ENCODE data around the gene RPS6KA2. TPM values are rescaled to one million over a fixed set of nuclear protein-coding genes. Genes with fewer than 3 reads are reported as not detected.
A peak's percentile ranks its signal among the peaks of the same experiment; 100 is the strongest.

Gene RPS6KA2
- total and polyA plus RNA-seq, 4 experiments from 2014 or later, result 1.1 to 10.6 (median 6.6) TPM

GRCh38 chr6:166440729-166441128 is 186.3 kb downstream of the RPS6KA2 start:
- H3K9me3 ChIP-seq (ENCODE audit: control insufficient read depth in 1 of 2, low read length in 2 of 2), result no peaks in the 10 kb centered on the region
- DNase-seq, result no peak
- H3K4me3 ChIP-seq (ENCODE audit: low read length in 2 of 2), result no peak overlapping the region
- H3K27ac ChIP-seq (ENCODE audit: low read depth, low read length), result no peak overlapping the region
- peaks cover 15 to 28% (median 23%) of the 10 kb centered on the region in 4 donors for H3K4me1 Mint-ChIP-seq
- no peaks in the 10 kb centered on the region for H3K36me3 ChIP-seq (ENCODE audit: insufficient read depth, low read length)
- no peaks in the 10 kb centered on the region for H3K9me3 Mint-ChIP-seq
- no peak overlapping the region for H3K27ac Mint-ChIP-seq
- H3K36me3 Mint-ChIP-seq, result peaks cover 0 to 8% of the 10 kb centered on the region in 2 donors
- intact Hi-C loops (cut with micrococcal nuclease), result no loop called here
- no peak overlapping the region for H3K4me3 Mint-ChIP-seq
- H3K27me3 Mint-ChIP-seq, result peaks cover 2 to 3% of the 10 kb centered on the region in 2 donors
- H3K27me3 ChIP-seq (ENCODE audit: insufficient read depth, low read length), result peaks cover 4% of the 10 kb centered on the region
- peaks cover 16% of the 10 kb centered on the region for H3K4me1 ChIP-seq (ENCODE audit: insufficient read depth, low read length)
- CTCF ChIA-PET (ENCODE audit: partially characterized antibody), result interaction anchor here (0.8 to 2.9 kb wide), 5 partner anchors 16 to 334 kb away, joined by 3 to 12 read pairs (median 4); no protein-coding TSS in a partner anchor
- POLR2A ChIA-PET (ENCODE audit: partially characterized antibody), result no interaction called here

GRCh38 chr6:166440106-166440505 is 186.9 kb downstream of the RPS6KA2 start:
- Histone ChIP-seq H3K27ac (ENCODE audit: low read depth, low read length) (no peak overlapping the region), H3K9me3 (ENCODE audit: control insufficient read depth in 1 of 2, low read length in 2 of 2) (no peaks in the 10 kb centered on the region), H3K36me3 (ENCODE audit: insufficient read depth, low read length) (no peaks in the 10 kb centered on the region), H3K4me3 (ENCODE audit: low read length in 2 of 2) (no peak overlapping the region), H3K4me1 (ENCODE audit: insufficient read depth, low read length) (peaks cover 23% of the 10 kb centered on the region), H3K27me3 (ENCODE audit: insufficient read depth, low read length) (peaks cover 4% of the 10 kb centered on the region)
- Mint-ChIP-seq H3K27me3 (peaks cover 0 to 2% of the 10 kb centered on the region in 2 donors), H3K36me3 (peaks cover 0 to 6% of the 10 kb centered on the region in 2 donors), H3K4me3 (peak overlapping the region in 4 of 8 donors; percentile 14 to 49 (median 36)), H3K9me3 (no peaks in the 10 kb centered on the region), H3K4me1 (peaks cover 20 to 33% (median 27%) of the 10 kb centered on the region in 4 donors), H3K27ac (peak overlapping the region in 2 of 7 donors; percentile 62 to 67)
- intact Hi-C loops (cut with micrococcal nuclease), result no loop called here
- CTCF ChIA-PET (ENCODE audit: partially characterized antibody), result interaction anchor here (0.8 to 2.0 kb wide), 5 partner anchors 26 to 335 kb away, joined by 3 to 8 read pairs (median 4); no protein-coding TSS in a partner anchor
- POLR2A ChIA-PET (ENCODE audit: partially characterized antibody), result interaction anchor here (2.3 kb wide), 1 partner anchor 187 kb away, joined by 7 read pairs; the partner anchor contains the start of gene RPS6KA2
- DNase-seq, result no peak

- no peak for DNase-seq
- Histone ChIP-seq H3K9me3 (ENCODE audit: control insufficient read depth in 1 of 2, low read length in 2 of 2) (no peaks in the 10 kb centered on the region), H3K36me3 (ENCODE audit: insufficient read depth, low read length) (no peaks in the 10 kb centered on the region), H3K4me3 (ENCODE audit: low read length in 2 of 2) (no peak overlapping the region), H3K4me1 (ENCODE audit: insufficient read depth, low read length) (peaks cover 23% of the 10 kb centered on the region), H3K27me3 (ENCODE audit: insufficient read depth, low read length) (peaks cover 4% of the 10 kb centered on the region), H3K27ac (ENCODE audit: low read depth, low read length) (no peak overlapping the region)
- POLR2A ChIA-PET (ENCODE audit: partially characterized antibody), result interaction anchor here (1.4 to 2.3 kb wide), 2 partner anchors 10 to 188 kb away, joined by 4 to 7 read pairs; partner anchors contain the start of gene RPS6KA2
- Mint-ChIP-seq H3K36me3 (peaks cover 0 to 6% of the 10 kb centered on the region in 2 donors), H3K4me3 (peak overlapping the region in 5 of 8 donors; percentile 25 to 51 (median 45)), H3K9me3 (no peaks in the 10 kb centered on the region), H3K4me1 (peaks cover 20 to 33% (median 27%) of the 10 kb centered on the region in 4 donors), H3K27me3 (peaks cover 0 to 2% of the 10 kb centered on the region in 2 donors), H3K27ac (peak overlapping the region in 3 of 7 donors; percentile 57 to 76 (median 62))
- intact Hi-C loops (cut with micrococcal nuclease), result no loop called here
- CTCF ChIA-PET (ENCODE audit: partially characterized antibody), result interaction anchor here (1.0 to 2.0 kb wide), 7 partner anchors 9 to 163 kb away, joined by 3 to 8 read pairs (median 4); no protein-coding TSS in a partner anchor
These were observed 187.5 kb downstream of the RPS6KA2 start for GRCh38 chr6:166439366-166440091.

- peaks cover 2% of the 10 kb centered on the region for H3K27me3 ChIP-seq (ENCODE audit: insufficient read depth, low read length)
- ChIA-PET POLR2A (ENCODE audit: partially characterized antibody) (interaction anchor here (0.8 to 2.3 kb wide), 3 partner anchors 9 to 189 kb away, joined by 3 to 7 read pairs (median 4); partner anchors contain the start of gene RPS6KA2), CTCF (ENCODE audit: partially characterized antibody) (interaction anchor here (1.3 to 2.0 kb wide), 6 partner anchors 8 to 162 kb away, joined by 3 to 5 read pairs (median 4); no protein-coding TSS in a partner anchor)
- H3K4me3 Mint-ChIP-seq, result no peak overlapping the region
- no peaks in the 10 kb centered on the region for H3K36me3 ChIP-seq (ENCODE audit: insufficient read depth, low read length)
- H3K27ac Mint-ChIP-seq, result peak overlapping the region in 1 of 7 donors; percentile 51
- H3K27ac ChIP-seq (ENCODE audit: low read depth, low read length), result no peak overlapping the region
- intact Hi-C loops (cut with micrococcal nuclease), result no loop called here
- peaks cover 0 to 2% of the 10 kb centered on the region in 2 donors for H3K27me3 Mint-ChIP-seq
- H3K9me3 ChIP-seq (ENCODE audit: control insufficient read depth in 1 of 2, low read length in 2 of 2), result no peaks in the 10 kb centered on the region
- peaks cover 0 to 6% of the 10 kb centered on the region in 2 donors for H3K36me3 Mint-ChIP-seq
- H3K4me3 ChIP-seq (ENCODE audit: low read length in 2 of 2), result no peak overlapping the region
- no peaks in the 10 kb centered on the region for H3K9me3 Mint-ChIP-seq
- H3K4me1 ChIP-seq (ENCODE audit: insufficient read depth, low read length), result peaks cover 23% of the 10 kb centered on the region
- no peak for DNase-seq
- H3K4me1 Mint-ChIP-seq, result peaks cover 20 to 33% (median 27%) of the 10 kb centered on the region in 4 donors
These were observed 188.7 kb downstream of the RPS6KA2 start for GRCh38 chr6:166438211-166438861.

GRCh38 chr6:166437661-166438060 is 189.4 kb downstream of the RPS6KA2 start:
- DNase-seq, result no peak
- POLR2A ChIA-PET (ENCODE audit: partially characterized antibody), result no interaction called here
- intact Hi-C loops (cut with micrococcal nuclease), result no loop called here
- H3K36me3 Mint-ChIP-seq, result peaks cover 0 to 6% of the 10 kb centered on the region in 2 donors
- Histone ChIP-seq H3K4me1 (ENCODE audit: insufficient read depth, low read length) (peaks cover 23% of the 10 kb centered on the region), H3K4me3 (ENCODE audit: low read length in 2 of 2) (no peak overlapping the region), H3K27ac (ENCODE audit: low read depth, low read length) (no peak overlapping the region), H3K36me3 (ENCODE audit: insufficient read depth, low read length) (no peaks in the 10 kb centered on the region), H3K9me3 (ENCODE audit: control insufficient read depth in 1 of 2, low read length in 2 of 2) (no peaks in the 10 kb centered on the region), H3K27me3 (ENCODE audit: insufficient read depth, low read length) (no peaks in the 10 kb centered on the region)
- no peaks in the 10 kb centered on the region for H3K27me3 Mint-ChIP-seq
- no peak overlapping the region for H3K4me3 Mint-ChIP-seq
- CTCF ChIA-PET (ENCODE audit: partially characterized antibody), result interaction anchor here (1.4 kb wide), 1 partner anchor 19 kb away, joined by 4 read pairs; no protein-coding TSS in a partner anchor
- H3K9me3 Mint-ChIP-seq, result no peaks in the 10 kb centered on the region
- H3K4me1 Mint-ChIP-seq, result peaks cover 19 to 33% (median 26%) of the 10 kb centered on the region in 4 donors
- peak overlapping the region in 1 of 7 donors; percentile 42 for H3K27ac Mint-ChIP-seq

- Mint-ChIP-seq H3K27me3 (no peaks in the 10 kb centered on the region), H3K9me3 (no peaks in the 10 kb centered on the region), H3K4me3 (peak overlapping the region in 2 of 8 donors; percentile 36 to 42), H3K27ac (peak overlapping the region in 6 of 7 donors; percentile 40 to 89 (median 82)), H3K4me1 (peaks cover 19 to 33% (median 26%) of the 10 kb centered on the region in 4 donors), H3K36me3 (peaks cover 0 to 6% of the 10 kb centered on the region in 2 donors)
- no peaks in the 10 kb centered on the region for H3K36me3 ChIP-seq (ENCODE audit: insufficient read depth, low read length)
- H3K27me3 ChIP-seq (ENCODE audit: insufficient read depth, low read length), result no peaks in the 10 kb centered on the region
- no peak overlapping the region for H3K4me3 ChIP-seq (ENCODE audit: low read length in 2 of 2)
- ChIA-PET POLR2A (ENCODE audit: partially characterized antibody) (interaction anchor here (0.9 to 2.3 kb wide), 5 partner anchors 17 to 191 kb away, joined by 3 to 11 read pairs (median 5); partner anchors contain the start of gene RPS6KA2), CTCF (ENCODE audit: partially characterized antibody) (interaction anchor here (1.0 to 2.5 kb wide), 8 partner anchors 17 to 553 kb away, joined by 3 to 21 read pairs (median 4); partner anchors contain the start of gene RPS6KA2)
- DNase-seq, result no peak
- intact Hi-C loops (cut with micrococcal nuclease), result no loop called here
- no peaks in the 10 kb centered on the region for H3K9me3 ChIP-seq (ENCODE audit: control insufficient read depth in 1 of 2, low read length in 2 of 2)
- H3K4me1 ChIP-seq (ENCODE audit: insufficient read depth, low read length), result peaks cover 23% of the 10 kb centered on the region
- H3K27ac ChIP-seq (ENCODE audit: low read depth, low read length), result no peak overlapping the region
These were observed 190.6 kb downstream of the RPS6KA2 start for GRCh38 chr6:166436195-166437139.

Measured in CD4-positive, alpha-beta memory T cell (primary cell).